Measurements from ENCODE around the gene ETV1.

ETV1 gene

GRCh38 chr7:13948019-13948801 lies 41.3 kb downstream of the ETV1 start:
- Histone ChIP-seq H3K4me1 (ENCODE audit: low read depth, poor library complexity, severe bottlenecking) (no peaks in the 10 kb centered on the region), H3K36me3 (ENCODE audit: insufficient read depth) (no peaks in the 10 kb centered on the region), H3K4me3 (IDR thresholded peaks at IDR 0.05; ENCODE audit: insufficient read depth, low read depth, low read length) (no peak overlapping the region), H3K27ac (no peak overlapping the region), H3K4me2 (no peak overlapping the region), H3K27me3 (ENCODE audit: insufficient read depth, low read depth) (no peaks in the 10 kb centered on the region), H3K9ac (no peak overlapping the region), H4K20me1 (ENCODE audit: insufficient read depth) (no peaks in the 10 kb centered on the region), H2AFZ (ENCODE audit: low read depth) (no peak overlapping the region), H3K79me2 (ENCODE audit: insufficient read depth, low read depth) (no peaks in the 10 kb centered on the region)
- no peak for TF ChIP-seq CTCF (conservative IDR thresholded peaks at IDR 0.05; ENCODE audit: low read depth, low read length)

GRCh38 chr7:13947535-13947934 lies 41.9 kb downstream of the ETV1 start:
- no peak for TF ChIP-seq CTCF (conservative IDR thresholded peaks at IDR 0.05; ENCODE audit: low read depth, low read length)
- H3K36me3 ChIP-seq (ENCODE audit: insufficient read depth), result no peaks in the 10 kb centered on the region
- H3K4me3 ChIP-seq (IDR thresholded peaks at IDR 0.05; ENCODE audit: insufficient read depth, low read depth, low read length), result no peak overlapping the region
- H3K27me3 ChIP-seq (ENCODE audit: insufficient read depth, low read depth), result no peaks in the 10 kb centered on the region
- no peak overlapping the region for H3K4me2 ChIP-seq
- H4K20me1 ChIP-seq (ENCODE audit: insufficient read depth), result no peaks in the 10 kb centered on the region
- no peaks in the 10 kb centered on the region for H3K4me1 ChIP-seq (ENCODE audit: low read depth, poor library complexity, severe bottlenecking)
- H3K9ac ChIP-seq, result no peak overlapping the region
- H3K79me2 ChIP-seq (ENCODE audit: insufficient read depth, low read depth), result no peaks in the 10 kb centered on the region
- H2AFZ ChIP-seq (ENCODE audit: low read depth), result no peak overlapping the region
- no peak overlapping the region for H3K27ac ChIP-seq

GRCh38 chr7:13946181-13946580 lies 43.3 kb downstream of the ETV1 start:
- H3K36me3 ChIP-seq (ENCODE audit: insufficient read depth), result no peaks in the 10 kb centered on the region
- no peak for TF ChIP-seq CTCF (conservative IDR thresholded peaks at IDR 0.05; ENCODE audit: low read depth, low read length)
- H3K27me3 ChIP-seq (ENCODE audit: insufficient read depth, low read depth), result no peaks in the 10 kb centered on the region
- H3K4me2 ChIP-seq, result no peak overlapping the region
- H3K27ac ChIP-seq, result no peak overlapping the region
- H4K20me1 ChIP-seq (ENCODE audit: insufficient read depth), result no peaks in the 10 kb centered on the region
- H3K4me1 ChIP-seq (ENCODE audit: low read depth, poor library complexity, severe bottlenecking), result no peaks in the 10 kb centered on the region
- no peak overlapping the region for H2AFZ ChIP-seq (ENCODE audit: low read depth)
- no peak overlapping the region for H3K9ac ChIP-seq
- H3K79me2 ChIP-seq (ENCODE audit: insufficient read depth, low read depth), result no peaks in the 10 kb centered on the region
- no peak overlapping the region for H3K4me3 ChIP-seq (IDR thresholded peaks at IDR 0.05; ENCODE audit: insufficient read depth, low read depth, low read length)

GRCh38 chr7:13945670-13946069 lies 43.8 kb downstream of the ETV1 start:
- no peaks in the 10 kb centered on the region for H3K27me3 ChIP-seq (ENCODE audit: insufficient read depth, low read depth)
- TF ChIP-seq CTCF (conservative IDR thresholded peaks at IDR 0.05; ENCODE audit: low read depth, low read length), result no peak
- H3K4me2 ChIP-seq, result no peak overlapping the region
- no peak overlapping the region for H2AFZ ChIP-seq (ENCODE audit: low read depth)
- H3K27ac ChIP-seq, result no peak overlapping the region
- H3K79me2 ChIP-seq (ENCODE audit: insufficient read depth, low read depth), result no peaks in the 10 kb centered on the region
- H3K4me3 ChIP-seq (IDR thresholded peaks at IDR 0.05; ENCODE audit: insufficient read depth, low read depth, low read length), result no peak overlapping the region
- no peak overlapping the region for H3K9ac ChIP-seq
- no peaks in the 10 kb centered on the region for H3K36me3 ChIP-seq (ENCODE audit: insufficient read depth)
- H3K4me1 ChIP-seq (ENCODE audit: low read depth, poor library complexity, severe bottlenecking), result no peaks in the 10 kb centered on the region
- H4K20me1 ChIP-seq (ENCODE audit: insufficient read depth), result 0 out of 2 replicates have a peak, but pooled peaks cover 3% of the 10 kb centered on the region

Data from KMS-11 (cell line).